AG04450 (cell line): ENCODE measurements around the gene DLGAP4. TPM values are rescaled to one million over a fixed set of nuclear protein-coding genes. Genes with fewer than 3 reads are reported as not detected.

Experiments used
- CTCF ChIA-PET: fragments of 300-600, 350-600 bp; formaldehyde crosslinking; extraction: SDS; loops from one replicate; lab custom pipeline; 2022; ENCODE audit warnings: antibody characterized with exemption, inconsistent platforms; lab: Charles Lee
- POLR2A ChIA-PET: fragments of 350-600 bp; formaldehyde crosslinking; extraction: SDS; loops from one replicate; lab custom pipeline; 2021; ENCODE audit warnings: antibody characterized with exemption, inconsistent platforms; lab: Yijun Ruan, JAX
- DNase-seq: peaks from one replicate; pipeline ENCODE4 v3.0.0-alpha.2; 2011; ENCODE audit warnings: low read depth, low spot score
- H3K27ac ChIP-seq: one replicate; pipeline ENCODE4 v1.5.1; 2012; ENCODE audit warnings: low read depth, low read length, control low read depth
- H3K27me3 ChIP-seq: one replicate; pipeline ENCODE4 v1.6.0; 2012; ENCODE audit warnings: low read length; ENCODE audit not compliant: control insufficient read depth, insufficient read depth
- H3K4me3 ChIP-seq: 2 replicates; pipeline ENCODE4 v1.5.1; 2011; ENCODE audit warnings: mild to moderate bottlenecking, low read depth, low read length, control low read depth
- H3K9me3 ChIP-seq: 2 replicates; pipeline ENCODE4 v1.5.1; 2012; ENCODE audit warnings: low read length; ENCODE audit not compliant: control insufficient read depth, insufficient read depth
- CTCF ChIP-seq: IDR thresholded peaks from 2 replicates; pipeline ENCODE4 v1.5.1; 2011; ENCODE audit warnings: low read depth, low read length, control low read depth, inconsistent platforms
- polyA plus RNA-seq: library from polyadenylated mRNA; depleted of rRNA; stranded (reverse); fragments of >200 nt; gene quantifications from 2 replicates; pipeline ENCODE4 v1.2.3, GENCODE V29; 2011

Gene DLGAP4
- polyA plus RNA-seq, 1 experiment, result 17.7 TPM

- CTCF ChIA-PET, result no interaction called here
- Histone ChIP-seq H3K27ac (peak overlapping the region; percentile 69), H3K4me3 (peak overlapping the region; percentile 92), H3K27me3 (peaks cover 3% of the 10 kb centered on the region), H3K9me3 (no peaks in the 10 kb centered on the region)
- peak; percentile 71 for DNase-seq
- no peak for TF ChIP-seq CTCF
- POLR2A ChIA-PET, result interaction anchor here (1.0 kb wide), 1 partner anchor 83 kb away, joined by 4 read pairs; no protein-coding TSS in a partner anchor
Measured at GRCh38 chr20:36460648-36461599, 154.8 kb downstream of the DLGAP4 start.

GRCh38 chr20:36461600-36462439, 155.7 kb downstream of the DLGAP4 start:
- no peak for DNase-seq
- POLR2A ChIA-PET, result interaction anchor here (0.6 to 1.6 kb wide), 4 partner anchors 22 to 82 kb away, joined by 3 to 7 read pairs (median 4); no protein-coding TSS in a partner anchor
- H3K27me3 ChIP-seq, result no peaks in the 10 kb centered on the region
- TF ChIP-seq CTCF, result no peak
- CTCF ChIA-PET, result interaction anchor here (1.3 kb wide), 1 partner anchor 469 kb away, joined by 7 read pairs; no protein-coding TSS in a partner anchor
- peak overlapping the region; percentile 92 for H3K4me3 ChIP-seq
- peak overlapping the region; percentile 87 for H3K27ac ChIP-seq
- H3K9me3 ChIP-seq, result no peaks in the 10 kb centered on the region

- H3K9me3 ChIP-seq, result no peaks in the 10 kb centered on the region
- H3K27me3 ChIP-seq, result no peaks in the 10 kb centered on the region
- no peak for TF ChIP-seq CTCF
- CTCF ChIA-PET, result interaction anchor here (1.3 kb wide), 1 partner anchor 470 kb away, joined by 7 read pairs; no protein-coding TSS in a partner anchor
- H3K4me3 ChIP-seq, result peak overlapping the region; percentile 92
- POLR2A ChIA-PET, result interaction anchor here (0.5 to 1.6 kb wide), 3 partner anchors 10 to 81 kb away, joined by 3 to 5 read pairs (median 3); no protein-coding TSS in a partner anchor
- DNase-seq, result no peak
- peak overlapping the region; percentile 87 for H3K27ac ChIP-seq
Measured at GRCh38 chr20:36462440-36463211, 156.5 kb downstream of the DLGAP4 start.

- POLR2A ChIA-PET, result interaction anchor here (1.6 kb wide), 1 partner anchor 21 kb away, joined by 5 read pairs; no protein-coding TSS in a partner anchor
- Histone ChIP-seq H3K9me3 (no peaks in the 10 kb centered on the region), H3K27me3 (no peaks in the 10 kb centered on the region), H3K27ac (peak overlapping the region; percentile 87), H3K4me3 (peak overlapping the region; percentile 92)
- CTCF ChIA-PET, result interaction anchor here (1.0 kb wide), 1 partner anchor 29 kb away, joined by 3 read pairs; no protein-coding TSS in a partner anchor
- TF ChIP-seq CTCF, result no peak
- no peak for DNase-seq
Measured at GRCh38 chr20:36463212-36464061, 157.3 kb downstream of the DLGAP4 start.
